Measurements from ENCODE around the gene PSMD7. TPM values are rescaled to one million over a fixed set of nuclear protein-coding genes. Genes with fewer than 3 reads are reported as not detected.
"Not testable (repeated sequence)": the region's sequence is repeated elsewhere in the genome, so short reads cannot be mapped to it uniquely, and the experiment has no call there.

PSMD7 gene
- total RNA-seq, 1 donor from 2014 or later = 64.9 TPM

DNA sequence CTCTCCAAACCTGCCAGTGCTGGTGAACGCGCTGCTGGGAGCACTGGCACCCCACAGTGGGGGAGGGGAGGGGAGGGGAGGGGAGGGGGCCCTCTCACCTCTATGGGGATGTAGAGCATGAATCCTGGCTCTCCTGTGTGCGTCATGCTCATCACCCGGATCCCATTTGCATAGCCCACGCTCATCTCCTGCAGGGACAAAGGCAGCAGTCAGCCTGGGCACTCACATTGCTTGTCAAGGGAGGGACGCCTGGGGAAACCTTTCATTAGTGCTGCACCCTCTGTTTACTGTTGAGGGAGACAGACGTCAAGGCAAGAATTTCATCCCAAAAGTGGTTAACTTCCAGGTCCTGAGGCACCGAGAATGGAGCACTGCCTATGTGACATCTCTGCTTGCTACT is 35.9 kb downstream of the PSMD7 start:
- DNase-seq (ENCODE audit: low spot score); intact Hi-C loops (cut with DNase I); ATAC-seq: not testable (repeated sequence)

DNA sequence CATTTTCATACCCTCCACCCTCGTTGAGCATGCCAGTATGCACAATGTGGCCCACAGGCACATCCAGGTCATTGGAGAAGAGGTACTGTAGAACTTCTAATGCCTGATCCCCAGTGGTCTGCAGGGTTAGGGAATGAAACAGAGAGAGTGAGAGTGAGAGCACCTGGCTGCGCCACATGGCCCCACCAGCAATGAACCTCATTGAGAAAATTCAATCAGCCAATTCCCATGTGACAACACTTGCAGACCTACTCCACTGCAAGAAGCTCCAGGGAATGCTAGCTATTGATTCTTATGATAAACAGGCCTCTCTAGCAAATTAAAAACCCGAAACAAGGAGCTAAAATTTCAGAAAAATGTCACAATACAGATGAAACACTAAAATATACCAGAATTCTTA is 40.9 kb downstream of the PSMD7 start:
- ATAC-seq; intact Hi-C loops (cut with DNase I); DNase-seq (ENCODE audit: low spot score): not testable (repeated sequence)

DNA sequence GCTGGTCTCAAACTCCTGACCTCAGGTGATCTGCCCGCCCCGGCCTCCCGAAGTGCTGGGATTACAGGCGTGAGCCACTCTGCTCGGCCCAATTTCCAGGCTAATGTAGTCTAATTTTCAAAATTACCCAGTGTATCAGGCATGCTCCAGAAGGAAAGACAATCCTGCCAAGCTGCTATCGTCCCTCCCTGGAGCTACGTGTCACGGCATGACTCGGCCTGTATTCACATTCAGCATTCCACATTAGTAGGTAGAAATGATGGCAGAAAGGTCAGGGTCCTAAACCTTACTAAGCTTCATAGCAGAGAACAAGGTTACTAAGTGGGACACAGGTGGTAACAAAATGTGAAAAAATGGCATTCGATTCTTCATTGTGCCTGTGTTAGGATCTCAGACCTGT is 42.6 kb downstream of the PSMD7 start:
- intact Hi-C loops (cut with DNase I); DNase-seq (ENCODE audit: low spot score); ATAC-seq: not testable (repeated sequence)

DNA sequence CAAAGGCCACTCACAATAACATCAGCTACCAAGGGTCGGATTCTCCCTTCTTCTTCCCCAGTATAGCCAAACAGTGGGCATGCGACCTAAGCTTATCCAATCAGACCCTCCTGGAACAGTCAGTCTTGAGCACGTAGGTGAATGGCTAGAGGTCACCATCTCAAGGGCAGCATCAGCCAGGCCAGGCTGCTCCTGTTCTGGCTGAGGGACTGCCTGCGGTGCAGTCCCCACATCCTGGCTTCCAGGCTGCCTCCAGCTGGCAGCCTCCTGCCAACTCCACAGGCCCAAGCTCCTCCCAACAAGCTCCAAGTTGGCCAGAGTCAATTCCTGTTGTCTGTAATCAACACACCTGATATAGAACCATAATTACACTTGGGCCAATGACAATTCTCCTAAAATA is 56.4 kb downstream of the PSMD7 start:
- intact Hi-C loops (cut with DNase I); ATAC-seq; DNase-seq (ENCODE audit: low spot score): not testable (repeated sequence)

Other genes starting within 250 kb of the PSMD7 start
- gene NPIPB15, start 79.5 kb downstream of the PSMD7 start, total RNA-seq = 0.98 TPM
- gene CLEC18B, start 124.7 kb downstream of the PSMD7 start, total RNA-seq = 5.8 TPM